Endothelial cell of coronary artery (primary cell): ENCODE measurements around the gene RINT1. TPM values are rescaled to one million over a fixed set of nuclear protein-coding genes. Genes with fewer than 3 reads are reported as not detected.

Experiments
- total RNA-seq: library from RNA; depleted of rRNA; stranded (reverse); fragments of >200 nt; gene quantifications from 2 replicates; pipeline ENCODE4 v1.2.3, GENCODE V29; 2014

Gene RINT1
- total RNA-seq: 9.6 and 12.3 TPM in 2 replicates

DNA sequence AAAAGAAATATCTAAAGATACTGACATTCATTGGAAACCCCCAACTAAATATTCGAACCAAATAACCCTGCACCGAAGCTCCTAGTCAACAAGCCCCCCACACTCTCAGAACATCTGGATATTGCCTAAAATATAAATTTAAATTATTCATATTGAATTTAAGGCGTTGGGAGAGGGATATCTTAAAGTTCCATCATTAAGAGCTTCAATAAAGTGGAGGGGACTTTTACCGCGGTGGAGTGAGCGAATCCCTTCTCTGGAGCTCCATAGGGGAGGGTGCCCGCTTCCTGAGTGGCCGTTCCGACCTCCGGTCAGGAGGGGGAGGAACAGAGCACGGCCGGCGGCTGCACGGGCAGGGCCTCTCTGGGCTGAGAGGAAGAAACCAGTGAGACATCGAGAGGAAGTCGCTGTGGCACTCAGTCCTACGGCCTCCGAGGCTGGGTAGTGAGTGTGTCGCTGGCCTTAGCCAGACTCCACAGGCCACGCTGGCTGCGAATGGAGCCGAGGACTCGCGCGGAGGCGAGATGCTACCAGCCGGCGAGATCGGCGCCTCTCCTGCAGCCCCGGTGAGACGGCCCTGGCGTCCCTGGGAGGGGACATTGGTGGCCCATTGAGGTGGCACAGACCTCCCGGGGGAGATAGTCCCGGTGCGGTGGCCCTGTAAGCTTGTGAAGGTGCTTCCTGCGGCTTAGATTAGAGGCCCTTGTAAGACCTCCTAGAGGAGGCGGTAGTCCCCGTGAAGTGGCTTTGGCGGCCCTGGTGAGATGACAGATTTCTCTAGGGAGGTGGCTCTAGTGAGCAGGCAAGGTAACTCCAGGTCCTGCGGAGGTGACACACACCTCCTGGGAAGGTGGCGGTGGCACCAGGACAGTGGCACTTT is at the start of gene RINT1:
Gene RINT1, plus strand, starts transcription at position 410 of the 880 bp plus-strand sequence. Its CDS starts 115 bp downstream, at position 525.

DNA sequence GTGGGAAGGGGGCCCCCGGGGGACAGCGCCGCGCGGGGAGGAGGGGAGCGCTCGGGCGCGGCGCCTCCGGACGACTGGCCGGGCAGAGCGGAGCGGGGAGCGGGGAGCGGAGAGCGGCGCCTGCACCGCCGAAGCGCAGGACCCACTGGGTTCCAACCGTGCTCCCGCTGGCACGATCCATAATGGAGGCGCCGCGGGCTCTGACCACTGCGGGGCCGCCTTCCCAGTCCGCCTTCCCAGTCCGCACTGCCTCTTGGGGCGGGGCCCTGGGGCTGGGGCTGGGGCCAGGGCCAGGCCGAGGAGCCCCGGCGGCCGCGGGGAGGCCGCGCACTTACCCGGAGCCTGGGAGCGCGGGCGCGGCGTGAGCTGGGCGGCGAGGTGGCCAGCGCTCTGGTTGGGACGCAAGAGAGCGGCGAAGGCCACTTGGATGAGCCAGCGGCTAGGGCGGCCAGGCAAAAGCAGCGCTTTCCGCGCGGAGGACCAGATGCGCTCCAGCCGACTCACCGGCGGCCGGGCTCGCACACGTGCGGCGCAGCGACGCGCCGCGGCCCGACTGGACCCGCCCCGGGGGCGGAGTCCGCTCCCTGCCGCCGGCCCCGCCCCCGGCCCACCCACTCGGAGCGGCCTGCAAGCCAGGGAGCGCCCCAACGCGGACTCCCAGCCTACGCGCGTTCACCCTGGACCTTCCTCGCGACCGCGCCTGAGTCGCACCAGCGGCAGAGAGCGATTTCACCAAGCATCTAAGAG is 10.1 kb upstream of the RINT1 start, which contains the start of gene PUS7:
Gene PUS7, minus strand, starts transcription at position 555 of the 747 bp plus-strand sequence. CDS start 13,759 bp downstream, outside the sequence.

DNA sequence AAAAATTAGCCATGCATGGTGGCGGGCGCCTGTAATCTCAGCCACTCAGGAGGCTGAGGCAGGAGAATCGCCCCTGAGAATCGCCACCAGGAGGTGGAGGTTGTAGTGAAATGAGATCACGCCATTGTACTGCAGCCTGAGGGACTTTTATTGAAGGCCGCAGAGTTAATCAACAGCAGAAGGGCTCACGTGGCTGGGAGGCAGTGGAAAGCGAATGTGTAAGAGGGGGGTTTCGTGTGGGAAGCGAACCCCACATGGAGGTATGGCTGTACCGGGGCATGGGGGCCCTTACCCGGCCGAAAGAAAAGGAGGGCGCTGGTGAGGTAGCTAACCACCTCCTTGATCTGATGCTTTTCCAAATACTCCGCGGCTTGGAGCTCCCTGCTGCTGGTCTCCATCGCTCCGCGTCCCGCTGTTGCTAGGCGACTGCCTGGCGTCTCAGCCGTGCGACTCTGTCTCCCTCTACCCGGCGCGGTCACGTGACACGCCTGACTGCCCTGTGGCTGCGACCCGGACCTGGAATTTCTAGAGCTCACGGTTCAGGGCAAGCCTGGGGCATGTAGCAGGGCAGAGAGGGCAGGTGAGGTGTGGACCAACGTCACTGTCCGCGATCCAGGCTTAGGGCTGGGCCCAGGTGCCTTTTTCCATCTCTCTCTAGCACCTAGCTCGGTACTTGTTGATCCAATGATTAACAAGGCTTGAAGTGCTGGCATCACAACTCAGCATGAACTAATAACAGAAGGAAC is 49.2 kb downstream of the RINT1 start, which contains the start of gene EFCAB10:
Gene EFCAB10, minus strand, starts transcription at position 428 of the 746 bp plus-strand sequence. Its CDS starts 30 bp downstream, at position 398.

Other genes with a start within 250 kb of the RINT1 start
- gene SRPK2, start 143.3 kb upstream of the RINT1 start, total RNA-seq: 40.6 and 52.6 TPM in 2 replicates
- gene PUS7, start 9.9 kb upstream of the RINT1 start, total RNA-seq: 26.5 and 27.2 TPM in 2 replicates
- gene EFCAB10, start 49.3 kb downstream of the RINT1 start, total RNA-seq: under 0.01 TPM in 1 of 2 replicates, not detected in the other